SU-DHL-6 (cell line): Measurements from ENCODE around the gene HHAT.

Experiments used
- H2AFZ ChIP-seq: fragments of 200-600 bp; sonication (generic); 2 replicates; pipeline ENCODE4 v1.6.1; 2014; ENCODE audit warnings: low read depth, mild to moderate bottlenecking, moderate library complexity, mixed read lengths, antibody characterized with exemption, low read length; ENCODE audit not compliant: severe bottlenecking
- H3F3A ChIP-seq: fragments of 200-600 bp; shearing (Covaris generic); 2 replicates; pipeline ENCODE4 v1.6.0; 2016; ENCODE audit warnings: antibody characterized with exemption, mild to moderate bottlenecking; ENCODE audit not compliant: insufficient read depth
- H3K27ac ChIP-seq: fragments of 200-600 bp; sonication (generic); 2 replicates; pipeline ENCODE4 v1.5.1; 2016; ENCODE audit warnings: low read depth, mild to moderate bottlenecking, low read length, moderate library complexity, mixed read lengths
- H3K27me3 ChIP-seq: fragments of 200-600 bp; sonication (generic), shearing (Covaris generic); 2 replicates; pipeline ENCODE4 v1.6.0; 2014; ENCODE audit warnings: mild to moderate bottlenecking, low read length
- H3K36me3 ChIP-seq: fragments of 200-600 bp; sonication (generic); 2 replicates; pipeline ENCODE4 v1.6.1; 2014; ENCODE audit warnings: mild to moderate bottlenecking, low read length, mixed read lengths
- H3K4me2 ChIP-seq: fragments of 300-600, 200-600 bp; shearing (Covaris generic), sonication (generic); 2 replicates; pipeline ENCODE4 v1.6.0; 2014; ENCODE audit warnings: low read length, low read depth, mild to moderate bottlenecking; ENCODE audit not compliant: poor library complexity, severe bottlenecking
- H3K4me3 ChIP-seq: fragments of 200-600 bp; sonication (generic); 2 replicates; pipeline ENCODE4 v1.5.1; 2014; ENCODE audit warnings: antibody characterized with exemption, low read length, mild to moderate bottlenecking, mixed read lengths; ENCODE audit not compliant: insufficient read depth, poor library complexity, severe bottlenecking
- H3K79me2 ChIP-seq: fragments of 200-600 bp; sonication (generic); 2 replicates; pipeline ENCODE4 v1.6.1; 2014; ENCODE audit warnings: mild to moderate bottlenecking, low read length, moderate library complexity; ENCODE audit not compliant: insufficient read depth
- H3K9ac ChIP-seq: fragments of 200-600 bp; sonication (generic); 2 replicates; pipeline ENCODE4 v1.7.0; 2014; ENCODE audit warnings: mild to moderate bottlenecking, low read length
- H3K9me2 ChIP-seq: fragments of 200-600 bp; sonication (generic); replicated peaks from 2 replicates; pipeline ENCODE4 v1.6.1; 2014; ENCODE audit warnings: low read length; ENCODE audit not compliant: insufficient read depth
- H3K9me3 ChIP-seq: fragments of 200-600 bp; sonication (generic); 2 replicates; pipeline ENCODE4 v1.6.1; 2014; ENCODE audit warnings: low read length, mixed read lengths; ENCODE audit not compliant: insufficient read depth
- H4K20me1 ChIP-seq: fragments of 200-600 bp; sonication (generic); 2 replicates; pipeline ENCODE4 v1.6.1; 2014; ENCODE audit warnings: low read depth, mild to moderate bottlenecking, antibody characterized with exemption, low read length, moderate library complexity, mixed read lengths
- CTCF ChIP-seq: fragments of 200-600 bp; sonication (generic); IDR thresholded peaks from one replicate; pipeline ENCODE4 v1.5.1; 2017; ENCODE audit warnings: antibody characterized with exemption, mild to moderate bottlenecking, low read length, moderate library complexity; ENCODE audit not compliant: insufficient read depth, poor library complexity, severe bottlenecking
- EZH2phosphoT487 ChIP-seq: fragments of 200-600 bp; sonication (generic), shearing (Covaris generic); conservative IDR thresholded peaks from 2 replicates; pipeline ENCODE4 v1.6.1; 2018; ENCODE audit warnings: mild to moderate bottlenecking, antibody characterized with exemption, low read length, moderate library complexity, mixed read lengths

HHAT gene

GRCh38 chr1:210438928-210439841, 110.5 kb downstream of the HHAT start:
- H3K9me3 ChIP-seq: no peaks in the 10 kb centered on the region
- no peaks in the 10 kb centered on the region for H3K36me3 ChIP-seq
- H2AFZ ChIP-seq: no peak overlapping the region
- no peak overlapping the region for H3K4me2 ChIP-seq
- no peaks in the 10 kb centered on the region for H3K9me2 ChIP-seq
- no peak overlapping the region for H3K9ac ChIP-seq
- H3F3A ChIP-seq: no peaks in the 10 kb centered on the region
- no peak overlapping the region for H3K4me3 ChIP-seq
- TF ChIP-seq EZH2phosphoT487: no peak
- TF ChIP-seq CTCF: no peak
- no peaks in the 10 kb centered on the region for H3K79me2 ChIP-seq
- no peak overlapping the region for H3K27ac ChIP-seq
- H3K27me3 ChIP-seq: no peaks in the 10 kb centered on the region
- H4K20me1 ChIP-seq: no peaks in the 10 kb centered on the region

GRCh38 chr1:210440081-210440480, 111.4 kb downstream of the HHAT start:
- no peaks in the 10 kb centered on the region for H3K9me2 ChIP-seq
- H3K4me2 ChIP-seq: no peak overlapping the region

GRCh38 chr1:210441028-210441427, 112.3 kb downstream of the HHAT start:
- no peaks in the 10 kb centered on the region for H3K9me3 ChIP-seq
- H3K4me2 ChIP-seq: no peak overlapping the region
- H3K9ac ChIP-seq: no peak overlapping the region
- H3K79me2 ChIP-seq: no peaks in the 10 kb centered on the region
- no peaks in the 10 kb centered on the region for H3K27me3 ChIP-seq
- no peaks in the 10 kb centered on the region for H3K36me3 ChIP-seq
- no peak for TF ChIP-seq CTCF
- TF ChIP-seq EZH2phosphoT487: no peak
- no peaks in the 10 kb centered on the region for H4K20me1 ChIP-seq
- H2AFZ ChIP-seq: no peak overlapping the region
- H3K27ac ChIP-seq: no peak overlapping the region
- H3K4me3 ChIP-seq: no peak overlapping the region
- H3K9me2 ChIP-seq: no peaks in the 10 kb centered on the region
- H3F3A ChIP-seq: no peaks in the 10 kb centered on the region

More at GRCh38 chr1:210440081-210440480, 111.4 kb downstream of the HHAT start:
- Histone ChIP-seq H3K36me3 (no peaks in the 10 kb centered on the region), H2AFZ (no peak overlapping the region), H3K9me3 (no peaks in the 10 kb centered on the region), H3F3A (no peaks in the 10 kb centered on the region), H3K27ac (no peak overlapping the region), H3K27me3 (no peaks in the 10 kb centered on the region), H3K9ac (no peak overlapping the region), H3K79me2 (no peaks in the 10 kb centered on the region), H3K4me3 (no peak overlapping the region), H4K20me1 (no peaks in the 10 kb centered on the region)
- no peak for TF ChIP-seq EZH2phosphoT487
- TF ChIP-seq CTCF: no peak
